ENCODE results near the gene DYNC1I1.

GRCh38 chr7:95897557-95898251 is 125.3 kb downstream of the DYNC1I1 start:
- TF ChIP-seq EP300 (IDR thresholded peaks at IDR 0.05; ENCODE audit: low read depth in 2 of 2, low read length in 2 of 2) = no peak
- no peak for TF ChIP-seq EP300 (CRISPR knock-in tag; IDR thresholded peaks at IDR 0.05; ENCODE audit: borderline replicate concordance)
- no peak for TF ChIP-seq ATF7 (IDR thresholded peaks at IDR 0.05)
- TF ChIP-seq ATF7 (CRISPR knock-in tag; IDR thresholded peaks at IDR 0.05) = no peak
- no peak for TF ChIP-seq MAZ (IDR thresholded peaks at IDR 0.05; ENCODE audit: borderline replicate concordance, low read depth, low read length)
- TF ChIP-seq MAZ (CRISPR knock-in tag; IDR thresholded peaks at IDR 0.05; ENCODE audit: low read depth) = no peak
- no peak for TF ChIP-seq HMGXB4 (CRISPR knock-in tag; IDR thresholded peaks at IDR 0.05; ENCODE audit: borderline replicate concordance in 1 of 2, low read depth in 1 of 2)
- TF ChIP-seq ATRX (CRISPR knock-in tag; IDR thresholded peaks at IDR 0.05; ENCODE audit: borderline replicate concordance) = no peak
- TF ChIP-seq EZH2 (conservative IDR thresholded peaks at IDR 0.05; ENCODE audit: low read depth, low read length) = no peak
- TF ChIP-seq CTCF (CRISPR knock-in tag; IDR thresholded peaks at IDR 0.05) = no peak
- no peak for TF ChIP-seq ZNF720 (CRISPR knock-in tag; IDR thresholded peaks at IDR 0.05)
- TF ChIP-seq HIC2 (CRISPR knock-in tag; IDR thresholded peaks at IDR 0.05; ENCODE audit: low read depth) = no peak
- TF ChIP-seq PRPF4 (IDR thresholded peaks at IDR 0.05; ENCODE audit: low read depth, low read length, poor library complexity, severe bottlenecking) = no peak
- TF ChIP-seq NAIF1 (CRISPR knock-in tag; IDR thresholded peaks at IDR 0.05; ENCODE audit: borderline replicate concordance) = no peak
- TF ChIP-seq ATF4 (CRISPR knock-in tag; IDR thresholded peaks at IDR 0.05) = no peak
- no peak for TF ChIP-seq HOXA3 (CRISPR knock-in tag; IDR thresholded peaks at IDR 0.05)

Data from HepG2 (cell line).